Calu3 (cell line): ENCODE measurements around the gene NHSL1. TPM values are rescaled to one million over a fixed set of nuclear protein-coding genes. Genes with fewer than 3 reads are reported as not detected.

Source experiments
- BruUV-seq: library from RNA; stranded (reverse); fragments of 400-500 nt; replicated peaks from 2 replicates; lab custom pipeline; 2021; lab: Mats Ljungman, UMichigan
- CTCF ChIA-PET: fragments of 300-600 bp; sonication (Branson Sonifier 250); formaldehyde crosslinking; loops from one replicate; lab custom pipeline; 2022; ENCODE audit warnings: antibody characterized with exemption; lab: Charles Lee
- DNase-seq: peaks from one replicate; pipeline ENCODE4 v3.0.0; 2022
- H3K27ac Mint-ChIP-seq: one replicate; pipeline ENCODE4 v1.8.0; 2022; ENCODE audit warnings: mixed read lengths; ENCODE audit not compliant: unreplicated experiment
- H3K27me3 Mint-ChIP-seq: one replicate; pipeline ENCODE4 v1.8.0; 2022; ENCODE audit warnings: mixed read lengths; ENCODE audit not compliant: unreplicated experiment
- H3K36me3 Mint-ChIP-seq: one replicate; pipeline ENCODE4 v1.8.0; 2022; ENCODE audit warnings: mild to moderate bottlenecking, moderate library complexity, mixed read lengths; ENCODE audit not compliant: insufficient read depth, unreplicated experiment
- H3K4me1 Mint-ChIP-seq: one replicate; pipeline ENCODE4 v1.8.0; 2022; ENCODE audit warnings: mild to moderate bottlenecking, low read depth, mixed read lengths; ENCODE audit not compliant: unreplicated experiment
- H3K4me3 Mint-ChIP-seq: one replicate; pipeline ENCODE4 v1.8.0; 2022; ENCODE audit warnings: mild to moderate bottlenecking, low read depth, moderate library complexity, mixed read lengths; ENCODE audit not compliant: unreplicated experiment
- H3K9me3 Mint-ChIP-seq: one replicate; pipeline ENCODE4 v1.8.0; 2022; ENCODE audit warnings: low read depth, mixed read lengths; ENCODE audit not compliant: unreplicated experiment
- CTCF ChIP-seq: fragments of 200-600 bp; IDR thresholded peaks from one replicate; pipeline ENCODE4 v1.8.0; 2022; ENCODE audit warnings: antibody characterized with exemption; ENCODE audit not compliant: unreplicated experiment
- intact Hi-C: fragments of 100-400 bp; cut with micrococcal nuclease; formaldehyde crosslinking; loops from one replicate; pipeline ENCODE4 v1.10.0; 2022; ENCODE audit not compliant: unreplicated experiment
- total RNA-seq: library from RNA; stranded (reverse); gene quantifications from 2 replicates; pipeline ENCODE4 v1.2.3, GENCODE V29; 2022

NHSL1 gene
- total RNA-seq, 1 experiment from 2014 or later: 26.6 TPM

GRCh38 chr6:138416206-138416605 lies 83.1 kb downstream of the NHSL1 start:
- Mint-ChIP-seq H3K4me3 (no peak overlapping the region), H3K27ac (peak overlapping the region; percentile 13), H3K36me3 (peaks cover 36% of the 10 kb centered on the region), H3K27me3 (no peaks in the 10 kb centered on the region), H3K9me3 (no peaks in the 10 kb centered on the region), H3K4me1 (no peaks in the 10 kb centered on the region)
- TF ChIP-seq CTCF: no peak
- intact Hi-C loops: no loop called here
- no TSS peak for BruUV-seq
- CTCF ChIA-PET: no interaction called here
- no peak for DNase-seq

- CTCF ChIA-PET: no interaction called here
- intact Hi-C loops: no loop called here
- Mint-ChIP-seq H3K27me3 (no peaks in the 10 kb centered on the region), H3K4me1 (no peaks in the 10 kb centered on the region), H3K36me3 (peaks cover 33% of the 10 kb centered on the region), H3K9me3 (no peaks in the 10 kb centered on the region), H3K27ac (no peak overlapping the region), H3K4me3 (no peak overlapping the region)
- no peak for DNase-seq
- no TSS peak for BruUV-seq
- no peak for TF ChIP-seq CTCF
These were observed 84.2 kb downstream of the NHSL1 start for GRCh38 chr6:138415125-138415524.

GRCh38 chr6:138410972-138411880 lies 88.1 kb downstream of the NHSL1 start:
- no peak overlapping the region for H3K4me3 Mint-ChIP-seq
- no peak for TF ChIP-seq CTCF
- peaks cover 10% of the 10 kb centered on the region for H3K4me1 Mint-ChIP-seq
- no peak for DNase-seq
- H3K27ac Mint-ChIP-seq: no peak overlapping the region
- BruUV-seq: no TSS peak
- H3K36me3 Mint-ChIP-seq: peaks cover 23% of the 10 kb centered on the region
- CTCF ChIA-PET: interaction anchor here (0.7 kb wide), 1 partner anchor 82 kb away, joined by 6 read pairs; no protein-coding TSS in a partner anchor
- H3K9me3 Mint-ChIP-seq: no peaks in the 10 kb centered on the region
- intact Hi-C loops: no loop called here
- H3K27me3 Mint-ChIP-seq: no peaks in the 10 kb centered on the region

DNA sequence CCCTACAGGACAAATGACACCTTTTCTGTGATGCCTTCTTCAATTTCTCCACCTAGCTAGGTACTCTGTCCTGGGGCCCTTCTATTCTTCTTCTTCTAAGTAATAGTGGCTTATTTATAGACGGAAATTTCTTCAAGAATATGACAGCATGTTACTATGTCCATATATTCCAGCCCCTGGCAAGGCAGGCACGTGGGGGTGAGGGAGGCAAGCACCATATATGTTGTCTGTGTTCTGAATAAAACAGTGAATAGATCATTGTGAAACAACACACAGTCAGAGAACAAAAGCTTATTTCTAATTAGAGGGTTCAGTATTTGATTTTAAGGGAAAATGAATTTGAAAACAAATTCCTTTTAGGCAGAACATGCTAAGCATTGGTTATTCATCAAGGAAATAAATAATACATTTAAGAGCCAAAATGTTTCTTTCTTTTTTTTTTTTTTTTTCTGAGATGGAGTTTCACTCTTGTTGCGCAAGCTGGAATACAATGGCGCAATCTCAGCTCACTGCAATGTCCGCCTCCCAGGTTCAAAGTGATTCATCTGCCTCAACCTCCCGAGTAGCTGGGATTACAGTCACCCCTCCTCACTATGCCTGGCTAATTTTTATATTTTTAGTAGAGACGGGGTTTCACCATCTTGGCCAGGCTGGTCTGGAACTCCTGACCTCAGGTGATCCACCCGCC lies 89.1 kb downstream of the NHSL1 start:
- no peak overlapping the region for H3K27ac Mint-ChIP-seq
- H3K27me3 Mint-ChIP-seq: no peaks in the 10 kb centered on the region
- TF ChIP-seq CTCF: no peak
- H3K36me3 Mint-ChIP-seq: peaks cover 29% of the 10 kb centered on the region
- no peaks in the 10 kb centered on the region for H3K9me3 Mint-ChIP-seq
- no peak overlapping the region for H3K4me3 Mint-ChIP-seq
- DNase-seq: no peak
- peaks cover 10% of the 10 kb centered on the region for H3K4me1 Mint-ChIP-seq
- CTCF ChIA-PET: interaction anchor here (0.7 kb wide), 2 partner anchors 16 to 83 kb away, joined by 4 to 6 read pairs; no protein-coding TSS in a partner anchor
- no TSS peak for BruUV-seq
- intact Hi-C loops: no loop called here
